Measurements from ENCODE around the gene ANTXR1.
A peak's percentile ranks its signal among the peaks of the same experiment; 100 is the strongest.
"Not testable (repeated sequence)": the region's sequence is repeated elsewhere in the genome, so short reads cannot be mapped to it uniquely, and the experiment has no call there.

ANTXR1 gene

DNA sequence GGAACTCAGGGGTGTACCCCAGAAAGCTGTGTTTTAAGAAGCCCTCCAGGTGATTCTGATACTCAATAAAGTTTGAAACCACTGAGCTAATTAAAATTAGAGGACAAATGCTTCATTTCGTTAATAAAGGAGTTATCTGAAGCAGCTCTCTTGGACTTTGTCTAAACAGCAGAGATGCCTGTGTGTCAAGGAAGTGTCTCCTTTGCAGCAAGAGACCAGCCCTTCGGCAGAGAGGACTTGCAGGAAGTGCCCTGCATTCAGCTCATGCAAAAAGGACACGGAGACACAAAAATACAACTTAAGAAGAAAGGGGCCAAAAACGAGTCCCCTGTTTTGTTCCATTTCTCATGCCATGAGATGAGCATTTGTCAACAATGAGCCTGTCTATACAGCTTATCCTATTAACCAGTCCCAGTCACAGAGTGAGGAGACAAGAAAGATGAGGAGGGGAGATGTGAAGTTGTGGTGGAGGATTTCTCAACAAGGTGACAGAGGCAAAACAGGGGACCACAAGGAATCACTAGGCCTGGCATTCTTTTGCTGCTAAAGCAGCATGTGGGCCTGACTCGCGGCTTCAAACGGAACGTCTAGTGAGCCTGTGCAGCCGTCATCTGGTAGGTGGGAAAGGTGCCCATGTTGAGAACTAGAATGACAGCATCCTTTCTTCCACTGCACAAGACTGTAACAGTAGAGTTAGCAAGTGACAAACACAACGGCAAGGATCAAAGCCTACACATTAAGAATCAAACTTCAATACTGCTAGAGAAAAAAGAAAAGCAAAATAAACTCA, 152.3 kb downstream of the ANTXR1 start:
- DNase-seq (ENCODE audit: low read depth in 3 of 3), result no peak

DNA sequence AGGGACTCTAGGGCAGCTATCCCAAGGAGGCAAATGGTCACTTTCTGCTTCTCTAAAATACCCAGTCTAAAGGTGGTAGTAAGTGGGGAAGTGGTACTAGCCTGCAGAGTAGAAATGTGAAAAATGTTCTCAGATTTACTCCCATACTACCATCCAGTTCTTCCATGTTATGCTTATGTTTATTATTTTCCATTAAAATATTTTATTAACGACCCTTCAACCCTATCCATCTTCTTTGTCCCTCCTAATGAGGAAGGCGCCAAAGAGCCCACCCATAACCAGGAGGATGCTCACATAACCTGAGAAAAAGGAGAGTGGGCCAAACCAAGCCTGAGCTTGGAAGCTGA, 153.5 kb downstream of the ANTXR1 start:
- DNase-seq (ENCODE audit: low read depth in 3 of 3), result no peak

DNA sequence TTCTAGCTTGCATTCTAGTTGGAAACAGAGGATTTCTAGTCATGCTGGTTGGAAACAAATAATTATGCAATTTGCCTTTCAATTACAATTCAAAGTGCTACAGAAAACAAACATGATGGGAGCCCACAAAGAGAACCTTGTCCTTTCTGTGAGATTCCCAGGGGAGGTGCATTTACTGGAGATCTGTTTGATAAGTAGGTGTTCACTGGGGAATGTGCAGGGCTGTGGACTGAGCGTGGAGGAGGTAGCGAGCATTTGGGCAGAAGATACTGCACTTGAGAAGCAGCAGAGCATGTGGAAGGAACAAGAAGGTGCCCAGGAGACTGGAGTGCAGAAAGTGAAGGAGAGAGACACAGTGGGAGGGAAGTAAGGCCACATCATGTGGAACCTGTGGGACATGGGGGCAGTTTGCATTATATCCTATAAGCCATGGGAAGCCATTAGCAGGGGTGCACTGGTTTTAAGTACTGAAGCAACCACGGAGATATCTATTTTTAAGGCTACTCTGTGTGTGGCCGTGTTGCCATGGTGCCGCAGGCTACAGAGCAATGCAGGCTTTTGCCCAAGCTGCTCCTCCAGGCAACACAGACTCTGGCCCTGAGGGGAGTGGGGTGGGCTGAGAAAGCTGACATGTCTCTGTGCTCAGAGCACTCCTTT, 154.0 kb downstream of the ANTXR1 start:
- no peak for DNase-seq (ENCODE audit: low read depth in 3 of 3)

DNA sequence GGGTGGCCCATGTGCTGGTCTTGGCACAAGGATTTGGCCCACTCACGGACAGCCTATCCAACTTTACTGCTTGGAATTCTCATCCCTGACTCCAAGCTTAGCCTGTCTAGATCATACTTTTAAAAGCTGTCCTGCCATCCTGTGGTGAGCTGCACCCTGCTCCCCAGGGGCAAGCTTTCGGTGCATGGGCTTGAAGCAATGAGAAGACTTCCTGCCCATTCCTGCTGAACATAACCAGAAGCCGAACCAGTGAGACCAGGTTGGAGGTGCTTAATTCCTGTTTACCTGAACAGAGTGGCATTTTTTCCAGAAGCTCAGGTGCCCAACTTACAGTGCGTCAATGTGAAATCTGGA, 154.5 kb downstream of the ANTXR1 start:
- DNase-seq (ENCODE audit: low read depth in 3 of 3), result no peak

DNA sequence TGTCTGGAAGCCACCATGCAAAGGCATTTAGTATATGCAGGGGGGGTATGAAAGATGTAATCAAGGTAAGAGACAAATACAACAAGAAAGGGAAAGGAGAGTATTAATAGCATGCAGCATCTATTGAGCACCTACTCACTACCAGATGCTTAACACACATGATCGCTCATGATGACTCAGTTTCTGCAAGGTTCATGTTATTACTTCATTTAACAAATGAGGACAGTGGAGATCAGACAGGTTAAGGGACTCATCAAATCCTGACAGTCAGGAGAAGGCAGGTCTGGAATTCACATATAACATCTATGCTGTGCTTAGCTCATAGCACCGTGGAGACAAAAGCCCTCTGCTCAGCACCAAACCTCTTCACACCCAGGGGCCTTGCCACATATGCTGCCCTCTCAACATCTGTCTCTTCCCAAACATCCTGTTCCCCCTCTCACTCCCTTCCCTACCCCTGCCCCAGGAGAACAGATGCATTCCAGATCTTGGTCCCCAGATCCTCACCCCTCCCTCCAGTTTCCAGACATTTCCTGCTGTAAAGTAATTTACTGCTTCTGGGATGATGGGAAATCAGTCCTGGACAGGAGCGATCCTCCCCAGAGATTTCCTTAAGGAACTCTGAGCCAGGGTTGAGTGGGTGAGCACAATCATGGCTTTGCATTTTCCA, 155.3 kb downstream of the ANTXR1 start:
- no peak for DNase-seq (ENCODE audit: low read depth in 3 of 3)

DNA sequence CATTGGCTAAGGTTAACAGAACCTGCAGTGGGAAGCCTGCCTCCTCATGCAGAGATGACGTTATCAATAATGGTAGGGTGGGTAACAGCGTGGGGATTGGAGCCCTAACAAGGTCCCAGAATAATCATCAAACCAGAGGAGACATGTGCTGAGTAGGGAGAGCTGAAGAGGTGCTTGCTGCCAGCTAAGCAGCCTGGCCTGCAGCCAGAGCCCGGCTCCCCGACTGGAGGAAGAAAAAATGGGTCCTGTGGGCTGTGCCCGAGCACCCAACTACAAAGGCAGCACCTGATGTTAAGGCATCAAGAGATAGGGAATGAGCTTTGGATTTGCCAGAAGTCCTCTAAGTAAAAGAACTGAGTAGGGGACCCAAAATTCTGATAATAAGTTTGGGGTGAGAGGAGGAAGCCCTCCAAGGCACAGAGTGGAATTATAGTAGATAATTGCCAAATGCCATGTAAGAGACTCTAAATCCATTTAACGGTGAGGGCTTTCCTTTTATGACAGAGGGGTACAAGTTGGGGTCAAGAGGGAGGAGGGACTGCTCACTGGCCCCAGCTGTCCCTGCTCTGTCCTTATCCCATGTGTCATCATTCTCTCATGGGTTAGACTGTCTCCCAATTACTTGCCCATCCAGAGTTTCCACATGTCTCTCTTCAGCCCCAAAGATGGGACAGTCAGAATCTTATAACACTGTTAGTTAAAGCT, 156.1 kb downstream of the ANTXR1 start:
- no peak for DNase-seq (ENCODE audit: low read depth in 3 of 3)

DNA sequence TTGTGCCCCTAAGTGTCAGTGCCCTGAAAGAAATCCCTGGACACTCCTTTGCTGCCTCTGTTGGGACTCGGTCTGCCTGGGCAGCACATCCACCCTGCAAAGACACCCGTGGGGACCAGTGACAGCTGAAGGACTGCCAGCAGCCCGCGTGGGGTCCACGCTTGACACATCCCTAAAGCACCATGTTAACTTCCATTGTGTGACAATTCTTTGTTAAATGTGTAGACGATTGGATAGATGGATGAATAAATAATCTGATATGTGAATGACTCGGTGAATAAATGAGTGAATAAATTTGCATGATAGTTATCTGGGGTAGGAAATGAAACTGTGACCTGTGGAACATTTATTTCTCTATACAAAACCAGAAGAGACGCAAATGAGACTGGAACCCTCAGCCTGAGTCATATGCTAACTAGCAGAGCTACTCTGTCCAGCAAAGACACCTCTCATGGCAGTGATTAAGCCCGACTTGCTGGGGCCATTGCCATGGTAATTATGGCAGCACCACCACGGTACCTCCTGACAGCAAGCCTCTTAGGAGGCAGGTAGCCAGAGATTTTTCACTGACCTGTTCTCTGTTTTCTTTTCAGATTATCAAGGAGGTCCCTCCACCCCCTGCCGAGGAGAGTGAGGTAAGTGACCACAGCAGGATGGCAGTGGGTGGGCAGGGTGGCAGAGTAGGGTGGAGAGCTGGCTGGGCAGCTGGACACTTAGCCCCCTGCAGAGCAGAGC, 156.8 kb downstream of the ANTXR1 start:
- DNase-seq (ENCODE audit: low read depth in 3 of 3), result no peak

DNA sequence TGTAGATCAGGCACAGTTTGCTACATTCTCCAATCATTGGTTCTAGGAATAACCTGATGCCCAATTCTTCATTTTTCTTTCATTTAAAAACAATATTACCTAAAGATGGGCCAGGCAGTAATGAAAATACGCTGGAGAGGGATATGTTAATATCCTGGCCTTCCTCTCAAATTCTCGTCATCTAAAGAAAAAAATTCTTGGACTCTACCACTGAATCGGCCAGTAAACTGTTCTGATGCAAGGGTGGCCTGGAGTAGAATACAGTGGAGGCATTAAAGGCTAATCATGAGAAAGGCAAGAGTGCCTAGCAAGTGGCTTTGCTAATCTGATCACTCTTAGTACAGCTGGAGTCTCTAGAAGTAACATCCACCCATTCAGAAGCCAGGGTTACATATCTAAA, 157.7 kb downstream of the ANTXR1 start:
- DNase-seq (ENCODE audit: low read depth in 3 of 3), result no peak

DNA sequence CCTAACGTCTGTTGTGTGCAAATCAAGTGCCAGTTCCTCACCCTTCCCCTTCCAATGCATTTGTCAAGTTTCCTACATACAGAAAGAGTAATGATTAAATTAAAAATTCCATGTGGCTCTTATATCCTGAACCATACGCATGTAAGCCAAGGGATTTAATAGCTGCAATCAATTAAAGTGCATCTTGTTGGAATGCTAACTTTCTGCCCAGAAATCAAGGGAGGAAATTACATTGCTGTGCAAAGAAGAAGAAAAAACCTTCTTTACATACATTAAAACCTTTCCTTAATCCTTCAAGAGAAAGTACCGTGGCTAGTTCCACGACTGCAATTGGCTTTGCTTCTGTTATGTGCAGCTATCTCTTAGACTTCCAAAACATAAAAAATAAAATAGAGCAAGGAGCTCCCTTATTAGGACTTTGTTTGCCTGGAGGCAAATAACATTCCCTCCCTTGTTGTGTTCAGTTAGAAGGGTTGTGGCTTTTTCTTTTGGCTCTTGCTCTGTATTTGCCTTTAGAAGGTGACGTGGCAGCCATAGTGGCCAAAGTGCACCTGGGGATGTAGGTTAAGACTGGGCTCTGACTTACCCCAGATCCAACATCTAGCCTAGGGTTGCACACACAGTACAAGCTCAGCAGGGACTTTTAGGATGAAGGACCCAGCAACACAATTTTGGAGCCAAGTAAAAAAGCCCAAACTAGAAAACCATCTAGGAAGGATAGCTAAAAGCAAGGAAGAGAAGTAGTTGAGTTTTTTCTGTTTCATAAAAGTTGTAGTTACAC, 158.3 kb downstream of the ANTXR1 start:
- no peak for DNase-seq (ENCODE audit: low read depth in 3 of 3)

DNA sequence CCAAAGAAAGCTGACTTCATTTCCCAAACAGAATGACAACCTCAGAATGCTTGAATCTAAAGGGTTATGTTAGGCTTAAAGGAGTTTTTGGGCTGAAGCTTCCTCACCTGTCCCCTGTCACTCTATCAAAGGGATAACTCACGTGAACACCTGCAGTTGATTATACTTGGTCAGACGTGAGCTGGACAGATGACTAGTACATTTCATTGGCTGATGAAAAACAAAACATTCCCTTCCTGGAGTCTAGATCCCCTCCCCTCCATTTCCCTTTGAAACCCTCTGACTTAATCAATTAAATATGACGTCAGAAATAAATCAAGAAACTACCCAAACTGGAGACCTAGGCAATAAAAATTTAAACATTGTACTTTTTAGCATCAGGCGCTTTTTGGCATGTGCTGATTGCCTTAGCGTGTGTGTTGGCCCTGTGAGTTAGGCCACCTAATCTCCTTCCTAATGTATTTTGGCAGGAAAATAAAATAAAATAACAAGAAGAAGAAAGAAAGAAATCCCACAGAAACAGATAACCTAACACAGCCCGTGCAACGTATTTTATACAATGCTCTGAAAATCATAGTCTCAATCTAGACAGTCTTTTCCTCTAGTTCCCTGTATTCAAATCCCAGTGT, 159.0 kb downstream of the ANTXR1 start:
- DNase-seq (ENCODE audit: low read depth in 3 of 3), result no peak

DNA sequence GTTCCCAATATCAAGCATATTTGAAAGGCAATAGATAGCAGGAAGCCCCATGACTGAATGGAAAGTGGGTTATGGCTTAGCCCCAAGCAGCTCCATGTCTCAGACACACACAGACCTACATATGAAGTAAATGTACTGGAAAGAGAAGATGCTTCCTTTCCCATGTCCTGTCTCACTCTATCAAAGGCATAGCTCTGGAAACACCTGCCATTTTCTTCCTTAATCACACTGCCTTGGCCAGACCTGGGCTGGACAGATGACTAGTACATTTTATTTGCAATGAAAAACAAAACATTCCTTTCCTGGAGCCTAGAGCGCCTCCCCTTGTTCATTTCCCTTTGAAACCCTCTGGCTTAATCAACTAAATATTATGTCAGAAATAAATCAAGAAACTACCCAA, 160.7 kb downstream of the ANTXR1 start:
- no peak for DNase-seq (ENCODE audit: low read depth in 3 of 3)

DNA sequence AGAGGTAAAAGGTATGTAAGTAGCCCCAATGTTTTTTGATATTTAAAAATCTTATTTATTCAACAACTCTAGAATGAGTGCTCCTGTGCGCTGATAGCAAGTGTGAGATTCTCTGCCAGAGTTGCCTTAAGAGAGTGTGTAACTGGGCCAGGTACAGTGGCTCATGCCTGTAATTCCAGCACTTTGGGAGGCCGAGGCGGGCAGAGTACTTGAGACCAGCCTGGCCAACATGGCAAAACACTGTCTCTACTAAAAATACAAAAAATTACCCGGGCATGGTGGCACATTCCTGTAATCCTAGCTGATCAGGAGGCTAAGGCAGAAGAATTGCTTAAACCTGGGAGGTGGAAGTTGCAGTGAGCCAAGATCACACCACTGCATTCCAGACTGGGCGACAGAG, 161.2 kb downstream of the ANTXR1 start:
- not testable (repeated sequence) for DNase-seq (ENCODE audit: low read depth in 3 of 3)

DNA sequence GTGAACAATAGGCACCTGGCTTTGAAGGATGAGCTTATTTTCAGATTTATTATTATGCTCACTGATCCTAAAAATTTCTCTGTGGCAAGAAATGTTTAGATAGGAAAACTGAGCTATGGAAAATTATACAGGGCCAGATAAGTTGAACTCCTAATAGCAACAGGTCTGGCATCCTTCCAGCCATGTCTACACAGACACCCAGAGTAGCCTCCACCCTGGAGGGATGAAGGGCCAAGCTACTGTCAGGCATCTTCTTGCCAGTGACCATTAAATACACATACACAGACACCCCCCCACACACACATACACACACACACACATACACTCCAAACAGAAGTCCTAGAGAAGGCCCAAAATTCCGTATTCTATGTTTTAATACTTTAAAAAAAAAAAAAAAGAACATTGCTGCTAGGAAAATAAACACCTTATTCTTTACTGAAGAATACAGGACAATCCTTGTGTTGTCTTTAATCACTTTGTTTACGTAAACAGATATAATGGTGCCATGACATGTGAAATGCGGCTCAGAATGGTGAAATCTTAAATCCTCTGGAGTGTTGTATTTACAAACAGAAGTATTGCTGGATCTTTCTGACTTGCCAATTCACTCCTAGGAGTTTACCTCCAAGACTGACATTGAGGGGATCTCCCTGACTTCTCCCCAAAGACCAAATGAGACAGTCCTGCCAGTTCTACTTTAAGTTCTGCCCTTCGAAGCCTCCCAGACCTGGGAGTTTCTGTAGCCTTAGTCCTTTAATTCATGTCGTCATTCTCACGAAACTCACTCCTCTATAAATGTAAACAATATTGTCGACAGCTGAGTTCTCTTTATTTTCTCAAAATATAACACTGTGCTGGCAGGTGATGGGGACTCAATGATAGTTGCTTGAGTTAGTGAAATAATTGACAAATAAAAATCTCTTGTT, 163.1 kb downstream of the ANTXR1 start:
- DNase-seq (ENCODE audit: low read depth in 3 of 3), result no peak

DNA sequence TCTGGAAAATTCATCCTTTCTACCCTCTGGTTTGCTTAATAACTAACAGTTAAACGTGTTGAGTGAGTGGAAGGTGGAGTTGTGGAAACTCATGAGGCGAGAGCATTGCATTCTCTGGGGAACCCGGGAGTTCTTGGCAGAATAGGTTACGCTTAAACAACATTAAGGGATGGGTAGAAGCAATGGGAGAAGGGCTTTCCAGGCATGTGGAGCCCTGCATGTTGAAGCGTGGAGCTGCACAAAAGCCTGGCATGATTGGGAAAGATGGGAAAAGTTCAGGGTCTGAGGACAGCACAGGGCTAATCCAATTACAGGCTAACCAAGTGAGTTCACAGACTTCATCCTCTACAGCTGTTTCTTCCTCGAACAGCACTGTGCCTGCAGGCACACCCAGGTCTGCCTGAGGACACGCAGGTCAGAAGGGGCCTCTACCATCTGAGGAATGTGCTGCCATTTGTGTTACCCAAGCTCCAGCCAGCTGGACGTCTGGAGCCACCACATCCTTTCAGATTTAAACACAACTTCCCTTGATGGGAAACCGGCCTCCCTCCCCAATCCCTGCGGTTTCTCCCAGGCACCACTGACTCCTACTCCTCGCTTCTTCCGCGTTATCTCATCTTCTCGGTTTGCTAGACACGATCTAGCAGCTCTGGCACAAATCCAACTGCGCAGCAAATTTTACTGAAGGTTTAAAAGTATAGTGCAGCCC, 164.2 kb downstream of the ANTXR1 start:
- DNase-seq (ENCODE audit: low read depth in 3 of 3), result no peak

DNA sequence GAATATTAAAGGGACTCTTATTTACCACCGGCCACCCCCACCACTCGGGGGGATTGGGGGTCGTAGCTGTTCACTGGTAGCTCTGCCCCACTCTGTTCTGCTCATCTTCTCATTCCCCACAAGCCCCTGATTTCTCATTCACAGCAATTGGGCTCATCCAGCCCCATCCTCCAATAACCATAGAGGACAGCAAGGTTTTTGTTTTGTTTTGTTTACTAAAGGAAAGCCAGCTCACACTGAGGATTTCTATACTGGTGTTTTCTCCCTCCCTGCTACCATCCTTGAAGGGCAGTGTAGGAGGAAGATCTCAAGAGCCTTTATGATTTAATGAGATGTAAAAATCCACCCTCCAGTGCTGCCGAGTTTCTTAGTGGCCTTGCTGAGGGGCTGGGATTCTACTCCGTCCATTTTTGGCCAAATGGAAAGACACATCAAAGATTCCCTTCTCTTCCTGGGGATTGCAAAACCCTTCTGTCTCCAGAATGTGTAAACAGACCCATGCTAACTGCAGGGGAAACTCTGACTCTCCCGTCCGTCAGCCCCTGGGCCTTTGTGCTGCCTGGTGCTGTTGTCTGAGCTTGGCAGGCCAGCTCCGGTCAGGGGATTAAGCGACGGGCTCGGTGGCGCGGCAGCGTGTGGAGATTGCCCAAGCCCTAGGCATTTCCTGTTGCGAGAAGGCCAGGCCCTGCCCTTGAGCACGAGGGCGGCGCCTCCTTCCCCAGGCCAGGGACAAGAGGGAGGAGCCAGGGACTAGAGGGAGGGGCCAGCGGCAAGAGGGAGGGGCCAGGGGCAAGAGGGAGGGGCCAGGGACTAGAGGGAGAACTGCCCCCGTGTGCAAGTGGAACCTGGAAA, 165.0 kb downstream of the ANTXR1 start:
- DNase-seq (ENCODE audit: low read depth in 3 of 3), result peak in 1 of 3 experiments; percentile 18

DNA sequence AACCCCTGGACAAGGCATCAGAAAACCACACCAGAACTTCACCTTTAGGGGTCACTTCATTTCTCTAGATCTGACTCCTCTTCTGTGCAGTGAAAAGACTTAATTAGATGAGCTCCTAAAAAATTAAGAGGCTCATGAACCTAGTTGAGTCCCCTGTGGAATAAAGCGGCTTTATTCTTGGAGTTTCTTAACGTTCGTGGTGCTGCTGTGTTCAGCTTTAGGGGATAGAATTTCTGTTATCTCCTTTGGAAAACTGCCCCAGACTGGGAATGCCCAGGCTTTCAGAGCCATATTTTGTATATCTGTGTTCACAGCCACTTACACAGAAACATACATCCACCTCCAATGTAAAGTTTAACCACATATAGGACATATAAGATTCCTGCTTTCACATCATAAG, 165.8 kb downstream of the ANTXR1 start:
- no peak for DNase-seq (ENCODE audit: low read depth in 3 of 3)

DNA sequence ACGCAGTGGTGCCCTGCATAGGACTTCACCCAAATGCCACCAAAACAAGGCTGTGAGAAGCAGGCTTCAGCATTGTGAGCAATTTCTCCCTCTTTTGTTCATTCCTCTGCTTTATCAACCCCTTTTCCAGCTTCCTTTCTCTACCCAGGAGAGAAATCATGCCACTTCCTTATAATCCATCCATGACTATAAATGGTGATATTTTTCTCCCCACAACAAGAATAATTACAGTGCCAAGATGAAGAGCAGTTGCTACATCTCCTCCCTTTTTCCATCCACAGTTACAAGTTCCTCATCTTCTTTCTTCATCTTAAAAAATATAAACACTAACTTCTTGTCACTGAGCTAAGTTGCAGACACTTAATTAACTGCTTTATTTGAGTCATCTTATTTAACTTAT, 167.2 kb downstream of the ANTXR1 start:
- no peak for DNase-seq (ENCODE audit: low read depth in 3 of 3)

DNA sequence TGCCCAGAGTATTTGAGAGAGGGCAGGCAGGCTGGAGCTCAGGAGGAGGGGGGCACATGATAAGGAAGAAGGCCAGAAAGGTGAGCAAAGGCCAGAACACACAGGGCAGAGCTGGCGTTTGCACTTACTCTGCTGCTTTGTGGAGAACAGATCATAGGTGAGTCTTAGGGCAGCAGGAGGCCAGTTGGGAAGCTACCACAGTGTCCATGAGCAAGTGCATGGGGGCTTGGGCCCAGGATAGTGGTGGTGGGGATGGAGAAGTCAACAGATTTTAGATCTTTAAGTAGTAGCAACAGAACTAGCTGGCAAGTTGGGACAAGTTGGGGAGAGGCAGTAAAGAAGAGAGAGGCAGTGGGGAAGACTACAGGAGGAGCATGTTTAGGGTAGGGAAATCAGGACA, 168.0 kb downstream of the ANTXR1 start:
- no peak for DNase-seq (ENCODE audit: low read depth in 3 of 3)

All from stimulated activated CD4-positive, alpha-beta T cell treated with anti-CD3 and anti-CD28 coated beads, TNF-alpha, amount 100 ng/mL, for 24 hours (primary cell).